Measurements from ENCODE around the gene MKS1. TPM values are rescaled to one million over a fixed set of nuclear protein-coding genes. Genes with fewer than 3 reads are reported as not detected.

The MKS1 gene
- total RNA-seq (13.1 and 17.8 TPM in 2 replicates), polyA plus RNA-seq (8.7 and 10.3 TPM in 2 replicates), polyA minus RNA-seq (ENCODE audit: low replicate concordance) (4.2 and 25.3 TPM in 2 replicates)
- 7.9 and 13.1 TPM in 2 replicates for polyA plus RNA-seq (2012)

GRCh38 chr17:58219007-58219788, at the start of gene MKS1:
MKS1 (minus strand) TSS chr17:58219255; CDS start chr17:58219230, 25 bp downstream.
- Histone ChIP-seq H3K36me3 (ENCODE audit: control insufficient read depth, insufficient read depth, low read length) (no peaks in the 10 kb centered on the region), H3K9me3 (ENCODE audit: control insufficient read depth, insufficient read depth, low read depth, low read length) (no peaks in the 10 kb centered on the region), H2AFZ (ENCODE audit: low read length) (peak within 1 kb of the TSS; percentile 94), H3K4me2 (ENCODE audit: extremely low read depth, insufficient read depth, low read length) (peak within 1 kb of the TSS; percentile 94), H3K27ac (ENCODE audit: insufficient read depth, low read length) (peak within 1 kb of the TSS; percentile 71), H3K4me1 (ENCODE audit: control insufficient read depth, extremely low read depth, insufficient read depth, low read length) (no peaks in the 10 kb centered on the region), H4K20me1 (ENCODE audit: control insufficient read depth, extremely low read depth, insufficient read depth, low read length) (no peaks in the 10 kb centered on the region), H3K79me2 (ENCODE audit: control insufficient read depth, insufficient read depth, low read length) (no peaks in the 10 kb centered on the region), H3K27me3 (ENCODE audit: control insufficient read depth, insufficient read depth, low read length) (no peaks in the 10 kb centered on the region), H3K4me3 (replicated peaks in 1 of 4; ENCODE audit: control extremely low read depth in 1 of 4, insufficient read depth in 1 of 4, low read depth in 3 of 4, low read length in 4 of 4) (peak within 1 kb of the TSS; percentile 55 to 97 (median 78)), H3K9ac (ENCODE audit: insufficient read depth, low read length) (peak within 1 kb of the TSS; percentile 78)
- peak; percentile 83 to 89 for DNase-seq (ENCODE audit: low read depth in 2 of 2)
- TF ChIP-seq CTCF (conservative IDR thresholded peaks at IDR 0.05 in 1 of 2, IDR thresholded peaks at IDR 0.05 in 1 of 2; ENCODE audit: low read depth in 1 of 2, low read length in 2 of 2) (peak; percentile 52 to 60), EZH2 (IDR thresholded peaks at IDR 0.05; ENCODE audit: low read length, missing control alignments) (no peak)

- H3K4me3 ChIP-seq (replicated peaks in 1 of 4; ENCODE audit: control extremely low read depth in 1 of 4, insufficient read depth in 1 of 4, low read depth in 3 of 4, low read length in 4 of 4) = no peak overlapping the region
- H3K9ac ChIP-seq (ENCODE audit: insufficient read depth, low read length) = no peak overlapping the region
- H2AFZ ChIP-seq (ENCODE audit: low read length) = no peak overlapping the region
- H3K9me3 ChIP-seq (ENCODE audit: control insufficient read depth, insufficient read depth, low read depth, low read length) = no peaks in the 10 kb centered on the region
- TF ChIP-seq EZH2 (IDR thresholded peaks at IDR 0.05; ENCODE audit: low read length, missing control alignments) (no peak), CTCF (conservative IDR thresholded peaks at IDR 0.05 in 1 of 2, IDR thresholded peaks at IDR 0.05 in 1 of 2; ENCODE audit: low read depth in 1 of 2, low read length in 2 of 2) (no peak)
- H3K36me3 ChIP-seq (ENCODE audit: control insufficient read depth, insufficient read depth, low read length) = no peaks in the 10 kb centered on the region
- DNase-seq (ENCODE audit: low read depth in 2 of 2) = no peak
- no peaks in the 10 kb centered on the region for H3K4me1 ChIP-seq (ENCODE audit: control insufficient read depth, extremely low read depth, insufficient read depth, low read length)
- H3K27ac ChIP-seq (ENCODE audit: insufficient read depth, low read length) = no peak overlapping the region
- peaks cover 2% of the 10 kb centered on the region for H3K27me3 ChIP-seq (ENCODE audit: control insufficient read depth, insufficient read depth, low read length)
- no peaks in the 10 kb centered on the region for H4K20me1 ChIP-seq (ENCODE audit: control insufficient read depth, extremely low read depth, insufficient read depth, low read length)
- no peaks in the 10 kb centered on the region for H3K79me2 ChIP-seq (ENCODE audit: control insufficient read depth, insufficient read depth, low read length)
- no peak overlapping the region for H3K4me2 ChIP-seq (ENCODE audit: extremely low read depth, insufficient read depth, low read length)
Observed at GRCh38 chr17:58268326-58268725, 49.3 kb upstream of the MKS1 start.

GRCh38 chr17:58267347-58268324, 48.6 kb upstream of the MKS1 start:
- Histone ChIP-seq H2AFZ (ENCODE audit: low read length) (no peak overlapping the region), H3K36me3 (ENCODE audit: control insufficient read depth, insufficient read depth, low read length) (no peaks in the 10 kb centered on the region), H3K9ac (ENCODE audit: insufficient read depth, low read length) (no peak overlapping the region), H3K4me3 (replicated peaks in 1 of 4; ENCODE audit: control extremely low read depth in 1 of 4, insufficient read depth in 1 of 4, low read depth in 3 of 4, low read length in 4 of 4) (no peak overlapping the region), H3K4me2 (ENCODE audit: extremely low read depth, insufficient read depth, low read length) (no peak overlapping the region), H3K27ac (ENCODE audit: insufficient read depth, low read length) (no peak overlapping the region), H3K4me1 (ENCODE audit: control insufficient read depth, extremely low read depth, insufficient read depth, low read length) (no peaks in the 10 kb centered on the region), H3K27me3 (ENCODE audit: control insufficient read depth, insufficient read depth, low read length) (peaks cover 2% of the 10 kb centered on the region), H4K20me1 (ENCODE audit: control insufficient read depth, extremely low read depth, insufficient read depth, low read length) (no peaks in the 10 kb centered on the region), H3K79me2 (ENCODE audit: control insufficient read depth, insufficient read depth, low read length) (no peaks in the 10 kb centered on the region), H3K9me3 (ENCODE audit: control insufficient read depth, insufficient read depth, low read depth, low read length) (no peaks in the 10 kb centered on the region)
- no peak for DNase-seq (ENCODE audit: low read depth in 2 of 2)
- TF ChIP-seq CTCF (conservative IDR thresholded peaks at IDR 0.05 in 1 of 2, IDR thresholded peaks at IDR 0.05 in 1 of 2; ENCODE audit: low read depth in 1 of 2, low read length in 2 of 2) (no peak), EZH2 (IDR thresholded peaks at IDR 0.05; ENCODE audit: low read length, missing control alignments) (no peak)
